ENCODE measurements around the gene ADGRL3.

The ADGRL3 gene

DNA sequence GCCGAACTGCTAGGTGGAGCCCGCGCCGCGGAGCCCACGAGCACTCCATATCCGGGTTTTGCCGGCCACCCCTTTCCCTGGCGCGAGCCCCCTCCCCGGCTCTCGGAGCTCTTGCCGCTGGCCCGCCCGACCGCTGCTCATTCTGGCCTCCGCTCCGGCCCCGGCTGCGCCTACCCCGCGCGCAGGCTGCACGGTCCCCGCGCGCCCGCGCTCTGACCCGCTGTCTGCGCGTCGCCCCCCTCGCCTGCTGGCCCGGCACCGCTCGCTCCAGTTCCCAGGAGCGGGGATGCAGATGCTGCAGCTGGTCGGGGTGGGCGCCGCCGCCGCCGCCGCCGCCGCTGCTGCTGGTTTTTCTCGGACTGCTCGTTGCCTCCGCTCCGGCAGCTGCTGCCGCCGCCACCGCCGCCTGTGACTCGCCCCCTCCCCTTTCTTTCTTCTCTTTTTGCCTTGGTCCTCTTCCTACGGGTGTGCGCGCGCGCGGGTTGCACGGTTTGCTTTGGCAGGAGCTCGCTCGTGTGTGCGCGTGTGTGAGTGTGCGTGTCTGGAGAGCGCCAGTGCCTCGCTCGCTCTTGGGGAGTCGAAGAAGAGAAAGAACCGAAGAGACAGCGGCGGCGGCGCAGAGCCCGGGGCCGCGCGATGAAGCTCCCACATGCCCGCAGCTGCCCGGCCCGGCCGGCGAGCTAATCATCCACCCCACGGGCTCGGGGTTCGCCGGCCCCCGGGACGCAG lies at the start of gene ADGRL3:
Gene ADGRL3 (plus strand): TSS at position 140 of the 729 bp plus-strand sequence.
- DNase-seq (ENCODE audit: low read depth), result no peak

- no peak for DNase-seq (ENCODE audit: low read depth)
Observed at GRCh38 chr4:61152433-61152832, 47.7 kb upstream of the ADGRL3 start.

DNA sequence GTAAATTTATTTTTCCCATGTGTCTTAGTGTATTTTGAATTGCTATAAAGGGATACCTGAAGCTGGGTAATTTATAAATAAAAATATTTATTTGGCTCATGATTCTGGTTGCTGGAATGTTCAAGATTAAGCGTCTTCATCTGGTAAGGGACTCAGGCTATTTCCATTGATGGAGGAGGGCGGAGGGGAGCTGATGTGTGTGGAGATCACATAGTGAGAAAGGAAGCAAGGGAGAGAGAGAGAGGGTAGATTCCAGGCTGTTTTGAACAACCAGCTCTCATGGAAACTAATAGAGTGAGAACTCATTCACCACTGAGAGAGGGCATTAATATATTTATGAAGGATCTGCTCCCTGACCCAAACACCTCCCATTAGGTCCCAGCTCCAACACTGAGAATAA lies 39.6 kb upstream of the ADGRL3 start:
- DNase-seq (ENCODE audit: low read depth), result no peak

- no peak for DNase-seq (ENCODE audit: low read depth)
Observed at GRCh38 chr4:61162116-61162515, 38.0 kb upstream of the ADGRL3 start.

DNA sequence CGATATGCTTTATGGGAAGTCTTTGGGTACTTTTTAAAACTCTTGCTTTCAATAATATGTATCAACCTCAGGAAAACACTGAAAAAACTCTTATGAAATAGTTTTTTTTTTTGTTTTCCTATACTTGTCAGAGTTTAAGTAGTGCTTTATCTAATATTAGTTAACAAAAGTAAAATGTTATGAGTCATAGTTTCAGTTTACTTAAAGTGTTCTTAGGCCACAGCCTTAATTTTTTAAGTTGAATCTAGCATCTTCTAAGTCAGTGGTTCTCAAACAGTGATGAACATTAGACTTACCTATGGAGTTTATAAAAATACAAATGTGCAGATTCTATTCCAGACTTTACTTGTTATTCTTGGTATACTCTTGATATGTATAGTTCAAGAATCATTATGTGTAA lies 26.3 kb upstream of the ADGRL3 start:
- no peak for DNase-seq (ENCODE audit: low read depth)

DNA sequence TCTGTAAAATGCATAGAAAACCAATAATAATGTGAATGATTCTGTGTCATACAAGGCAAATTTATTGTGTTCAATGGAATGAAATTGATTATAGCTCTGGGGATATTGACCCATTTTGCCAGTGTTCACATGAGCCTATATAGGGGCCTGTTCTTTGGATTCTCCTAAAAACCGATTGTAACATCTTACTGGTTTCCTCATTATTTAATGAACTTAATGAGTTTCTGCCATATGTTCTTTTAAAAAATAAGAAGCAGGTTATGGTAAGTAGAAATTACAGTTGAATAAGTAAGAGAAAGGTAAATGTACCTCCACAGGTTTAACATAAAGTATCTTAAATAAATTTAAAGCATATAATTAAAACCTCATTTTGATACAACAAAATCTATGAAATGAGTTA lies 24.6 kb upstream of the ADGRL3 start:
- DNase-seq (ENCODE audit: low read depth), result no peak

- DNase-seq (ENCODE audit: low read depth), result no peak
Observed at GRCh38 chr4:61177367-61177766, 22.8 kb upstream of the ADGRL3 start.

- no peak for DNase-seq (ENCODE audit: low read depth)
Observed at GRCh38 chr4:61180405-61180804, 19.7 kb upstream of the ADGRL3 start.

GRCh38 chr4:61182915-61183314 lies 17.2 kb upstream of the ADGRL3 start:
- DNase-seq (ENCODE audit: low read depth), result no peak

DNA sequence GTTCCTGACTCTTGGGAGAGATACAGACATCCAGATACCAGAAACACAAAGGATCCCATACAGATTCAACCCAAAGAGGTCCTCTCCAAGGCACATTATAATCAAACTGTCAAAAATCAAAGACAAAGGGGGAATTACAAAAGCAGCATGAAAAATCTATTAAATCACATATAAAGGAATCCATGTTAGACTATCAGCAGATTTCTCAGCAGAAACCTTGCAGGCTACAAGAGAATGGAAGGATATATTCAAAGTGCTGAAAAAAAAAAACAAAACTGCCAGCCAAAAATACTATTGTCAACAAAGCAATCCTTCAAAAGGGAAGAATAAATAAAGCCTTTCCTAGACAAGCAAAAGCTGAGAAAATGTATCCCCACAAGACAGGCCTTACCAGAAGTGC lies 14.8 kb upstream of the ADGRL3 start:
- DNase-seq (ENCODE audit: low read depth), result no peak

DNA sequence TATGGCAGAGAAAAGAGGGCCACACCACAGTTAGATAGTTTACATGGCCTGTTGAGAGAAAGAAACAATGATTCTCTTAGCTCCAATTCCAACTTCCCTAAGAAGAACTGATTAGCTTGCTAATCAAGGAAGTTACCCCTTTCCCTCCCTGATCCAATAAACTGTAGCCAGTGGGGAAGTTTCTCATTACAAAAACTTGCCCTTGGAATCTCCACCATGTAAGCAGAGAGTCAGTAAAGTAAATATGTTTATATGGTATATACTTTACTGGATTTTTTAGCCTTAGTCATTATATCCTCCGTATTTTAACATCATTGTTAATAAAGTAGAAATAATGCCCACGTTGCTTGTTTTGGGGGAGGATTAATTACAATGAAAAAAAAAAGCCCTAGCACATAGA lies 7.7 kb upstream of the ADGRL3 start:
- DNase-seq (ENCODE audit: low read depth), result no peak

DNA sequence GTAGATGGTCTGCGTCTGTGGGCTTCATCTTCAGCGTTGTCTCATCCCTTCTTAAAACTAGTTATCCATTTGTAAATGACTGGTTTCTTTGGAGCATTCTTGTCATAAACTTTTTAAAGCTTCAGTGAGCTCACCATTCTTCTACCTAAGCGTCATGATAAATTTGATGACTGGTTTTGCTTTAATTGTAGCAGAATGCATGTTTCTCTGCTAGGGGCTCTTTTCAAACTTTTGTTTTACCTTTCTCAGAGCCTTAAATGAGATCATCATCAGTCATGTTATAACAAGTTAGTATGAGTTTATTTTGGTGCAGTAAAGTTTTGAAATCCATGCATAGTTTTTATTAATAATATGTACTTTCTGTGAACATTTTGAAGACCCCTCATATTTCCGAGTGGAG lies 6.3 kb upstream of the ADGRL3 start:
- DNase-seq (ENCODE audit: low read depth), result no peak

DNA sequence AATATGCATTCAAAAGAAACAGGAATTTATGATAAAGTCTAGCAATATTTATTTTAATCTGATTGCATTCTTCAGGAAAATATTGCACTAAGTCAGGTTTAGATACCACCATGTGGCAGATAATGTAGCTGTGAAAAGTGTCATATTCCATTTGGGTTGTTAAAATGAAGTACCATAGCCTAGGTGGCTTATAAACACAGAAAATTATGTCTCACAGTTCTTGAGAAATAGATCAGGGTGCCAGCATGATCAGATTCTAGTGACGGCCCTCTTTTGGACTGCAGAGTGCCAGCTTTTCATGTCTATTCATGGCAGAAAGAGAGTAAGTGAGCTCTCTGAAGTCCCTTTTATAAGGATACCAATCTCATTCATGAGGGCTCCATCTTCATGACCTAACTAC lies 5.6 kb upstream of the ADGRL3 start:
- no peak for DNase-seq (ENCODE audit: low read depth)

- DNase-seq (ENCODE audit: low read depth), result no peak
Observed at GRCh38 chr4:61195101-61195500, 5.0 kb upstream of the ADGRL3 start.

- no peak for DNase-seq (ENCODE audit: low read depth)
Observed at GRCh38 chr4:61198686-61199085, 1.4 kb upstream of the ADGRL3 start.

DNA sequence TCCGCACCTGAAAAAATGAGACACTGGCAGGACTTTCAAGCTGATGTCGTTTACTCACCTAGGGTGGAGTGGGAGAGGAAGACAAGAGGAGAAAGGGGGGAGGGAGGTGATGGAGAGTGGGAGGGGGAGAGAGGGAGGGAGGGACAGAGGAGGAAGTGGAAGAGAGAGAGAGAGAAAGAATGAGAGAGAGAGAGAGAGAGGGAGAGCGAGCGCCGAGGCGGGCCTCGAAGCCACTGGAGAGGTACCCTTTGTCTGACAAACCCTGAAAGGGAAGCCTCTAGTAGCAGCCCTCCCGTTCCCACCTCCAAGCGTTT lies 296 bp upstream of the ADGRL3 start:
- DNase-seq (ENCODE audit: low read depth), result no peak

DNA sequence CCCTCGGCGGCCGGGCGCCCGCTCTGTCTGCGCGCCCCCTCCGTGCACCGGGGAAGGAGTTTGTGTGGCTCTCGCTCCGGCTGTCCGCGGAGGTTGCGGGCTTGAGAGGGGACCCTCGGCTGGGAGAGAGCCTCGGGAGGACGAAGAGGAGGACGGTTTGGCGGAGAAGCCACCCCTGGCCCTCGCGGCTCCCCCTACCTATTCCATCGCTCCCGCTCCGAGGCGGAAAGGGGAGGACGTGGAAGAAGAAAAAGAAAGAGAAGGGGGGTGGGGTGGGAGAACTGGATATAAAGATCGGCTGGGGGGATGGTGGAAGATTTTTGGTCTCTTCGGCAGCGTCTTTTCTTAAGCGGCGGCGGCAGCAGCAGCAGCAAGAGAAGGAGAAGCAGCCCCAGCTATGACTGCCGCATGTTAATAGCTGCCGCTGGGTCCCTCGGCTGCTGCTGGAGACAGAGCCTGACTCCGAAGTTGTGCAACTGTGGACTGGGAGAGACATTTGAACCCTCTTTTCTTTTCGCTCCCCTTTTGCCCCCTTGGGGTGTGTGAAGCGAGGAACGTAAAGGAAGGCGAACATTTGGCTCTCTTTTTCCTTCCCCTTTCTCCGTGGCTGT lies 895 bp downstream of the ADGRL3 start:
- no peak for DNase-seq (ENCODE audit: low read depth)

GRCh38 chr4:61201561-61201960 lies 1.4 kb downstream of the ADGRL3 start:
- no peak for DNase-seq (ENCODE audit: low read depth)

DNA sequence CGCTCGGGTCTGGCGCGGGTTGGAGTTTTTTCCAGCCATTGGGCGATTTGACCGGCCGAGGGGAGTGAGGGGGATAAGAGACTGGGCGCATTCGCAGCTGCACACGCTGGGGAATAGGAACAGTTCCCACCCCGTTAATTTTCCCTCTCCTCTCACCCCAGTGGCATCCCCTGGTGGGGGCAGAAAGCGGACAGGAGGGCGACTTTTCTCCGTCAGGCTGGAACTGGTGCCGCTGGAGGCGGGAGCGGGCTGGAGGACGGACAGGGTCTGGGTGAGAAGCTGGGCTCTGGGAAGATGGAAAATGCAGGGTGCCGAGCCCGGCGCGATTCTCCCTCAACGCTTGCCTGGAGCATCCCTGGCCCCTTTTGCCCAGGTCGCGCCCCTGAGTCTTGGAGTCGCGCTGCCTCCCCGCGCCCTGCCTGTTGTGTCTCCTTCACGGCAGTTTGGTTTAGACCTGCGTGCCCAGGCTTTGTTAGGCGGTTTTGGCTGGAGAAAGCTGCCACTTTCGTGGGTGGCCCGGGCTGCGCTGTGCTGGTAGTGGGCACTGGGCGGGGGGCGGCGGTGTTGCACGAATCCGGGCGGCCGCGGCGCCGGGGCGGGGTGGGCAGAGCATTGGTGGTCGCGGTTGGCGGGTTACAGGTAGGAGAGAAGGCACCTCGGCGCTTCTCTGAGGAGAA lies 2.0 kb downstream of the ADGRL3 start:
- DNase-seq (ENCODE audit: low read depth), result no peak

GRCh38 chr4:61202638-61203435 lies 2.7 kb downstream of the ADGRL3 start:
- DNase-seq (ENCODE audit: low read depth), result no peak

- no peak for DNase-seq (ENCODE audit: low read depth)
Observed at GRCh38 chr4:61203436-61203790, 3.3 kb downstream of the ADGRL3 start.

DNA sequence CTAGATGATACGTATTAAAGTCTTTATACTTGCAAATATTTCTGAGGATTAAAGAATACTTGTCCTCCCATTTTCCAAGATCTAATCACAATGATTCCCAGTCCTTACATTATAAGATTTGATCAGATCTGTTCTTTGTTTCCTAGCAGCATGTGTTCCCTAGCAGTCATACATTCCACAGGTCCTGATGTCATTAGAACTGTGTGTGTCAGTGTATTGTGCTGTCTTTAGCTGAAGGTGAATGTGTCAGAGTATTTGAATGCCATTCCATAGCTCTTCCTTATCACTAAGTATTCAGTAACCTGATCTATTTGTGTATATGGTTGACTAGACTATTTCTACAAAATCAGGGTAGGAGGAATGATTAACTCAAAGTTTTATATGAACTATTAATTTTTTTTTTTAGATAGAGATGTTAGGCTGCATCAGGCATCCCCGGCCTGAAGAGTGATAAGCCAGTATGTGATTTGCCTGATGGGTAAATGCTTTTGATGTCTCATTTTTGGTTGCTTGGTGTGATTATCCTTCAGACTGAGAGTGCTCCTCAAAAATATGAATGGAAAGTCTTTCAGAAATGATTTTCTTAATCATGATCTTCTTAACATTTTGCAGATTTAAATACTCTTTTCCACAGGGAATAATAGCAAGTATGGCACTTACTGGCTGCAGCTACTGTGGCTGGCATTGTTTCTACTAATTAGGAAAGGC lies 4.4 kb downstream of the ADGRL3 start:
- no peak for DNase-seq (ENCODE audit: low read depth)
